Osteoblast (primary cell): ENCODE data around the gene HBS1L. TPM values are rescaled to one million over a fixed set of nuclear protein-coding genes. Genes with fewer than 3 reads are reported as not detected.

Experiments used
- DNase-seq: peaks from one replicate; pipeline ENCODE4 v3.0.0; 2011; ENCODE audit warnings: low spot score, mixed read lengths; ENCODE audit not compliant: insufficient read length; ENCODE audit errors: missing footprints
- H2AFZ ChIP-seq: 2 replicates; pipeline ENCODE4 v1.6.0; 2011; ENCODE audit warnings: mild to moderate bottlenecking, low read length
- H3K27ac ChIP-seq: 2 replicates; pipeline ENCODE4 v1.5.1; 2011; ENCODE audit warnings: mild to moderate bottlenecking, low read depth, low read length, moderate library complexity
- H3K27me3 ChIP-seq: 2 replicates; pipeline ENCODE4 v1.6.0; 2012; ENCODE audit warnings: mild to moderate bottlenecking, control low read depth, inconsistent platforms, low read length, moderate library complexity; ENCODE audit not compliant: insufficient read depth
- H3K36me3 ChIP-seq: 2 replicates; pipeline ENCODE4 v1.5.1; 2011; ENCODE audit warnings: mild to moderate bottlenecking, low read length, control low read depth, moderate library complexity; ENCODE audit not compliant: insufficient read depth
- H3K4me1 ChIP-seq: 2 replicates; pipeline ENCODE4 v1.5.1; 2011; ENCODE audit warnings: mild to moderate bottlenecking, low read length, control low read depth, moderate library complexity; ENCODE audit not compliant: insufficient read depth
- H3K4me2 ChIP-seq: 2 replicates; pipeline ENCODE4 v1.6.0; 2011; ENCODE audit warnings: mild to moderate bottlenecking, low read length; ENCODE audit not compliant: insufficient read depth
- H3K4me3 ChIP-seq: fragments of 200-600 bp; sonication (generic); 3 replicates; pipeline ENCODE4 v1.5.1; 2012; ENCODE audit warnings: mild to moderate bottlenecking, low read length, inconsistent platforms; ENCODE audit not compliant: insufficient read depth
- H3K79me2 ChIP-seq: 2 replicates; pipeline ENCODE4 v1.6.0; 2012; ENCODE audit warnings: mild to moderate bottlenecking, low read length, control low read depth, inconsistent platforms; ENCODE audit not compliant: insufficient read depth
- H3K9me3 ChIP-seq: 2 replicates; pipeline ENCODE4 v1.5.1; 2011; ENCODE audit warnings: low read depth, low read length, control low read depth
- H4K20me1 ChIP-seq: 2 replicates; pipeline ENCODE4 v1.6.0; 2012; ENCODE audit warnings: mild to moderate bottlenecking, low read length, control low read depth; ENCODE audit not compliant: insufficient read depth
- total RNA-seq: library from RNA; depleted of rRNA; stranded (reverse); fragments of >200 nt; gene quantifications from 2 replicates; pipeline ENCODE4 v1.2.3, GENCODE V29; 2012
- TF ChIP-seq, protein P1 (sequence below): IDR thresholded peaks from 2 replicates; pipeline ENCODE4 v1.5.1; 2011; ENCODE audit warnings: mild to moderate bottlenecking, low read depth, low read length, moderate library complexity; ENCODE audit errors: extremely low read depth

HBS1L gene
- total RNA-seq, 1 donor: 94.8 TPM

GRCh38 chr6:135056632-135057031 is 2.0 kb upstream of the HBS1L start:
- DNase-seq: no peak
- Histone ChIP-seq H3K4me1 (peaks cover 16% of the 10 kb centered on the region), H3K4me3 (no peak overlapping the region), H3K27ac (no peak overlapping the region), H3K36me3 (no peaks in the 10 kb centered on the region), H2AFZ (no peak overlapping the region), H4K20me1 (peaks cover 17% of the 10 kb centered on the region), H3K79me2 (peaks cover 30% of the 10 kb centered on the region), H3K27me3 (peaks cover 10% of the 10 kb centered on the region), H3K4me2 (no peak overlapping the region), H3K9me3 (no peaks in the 10 kb centered on the region)
- TF ChIP-seq, protein P1, sequence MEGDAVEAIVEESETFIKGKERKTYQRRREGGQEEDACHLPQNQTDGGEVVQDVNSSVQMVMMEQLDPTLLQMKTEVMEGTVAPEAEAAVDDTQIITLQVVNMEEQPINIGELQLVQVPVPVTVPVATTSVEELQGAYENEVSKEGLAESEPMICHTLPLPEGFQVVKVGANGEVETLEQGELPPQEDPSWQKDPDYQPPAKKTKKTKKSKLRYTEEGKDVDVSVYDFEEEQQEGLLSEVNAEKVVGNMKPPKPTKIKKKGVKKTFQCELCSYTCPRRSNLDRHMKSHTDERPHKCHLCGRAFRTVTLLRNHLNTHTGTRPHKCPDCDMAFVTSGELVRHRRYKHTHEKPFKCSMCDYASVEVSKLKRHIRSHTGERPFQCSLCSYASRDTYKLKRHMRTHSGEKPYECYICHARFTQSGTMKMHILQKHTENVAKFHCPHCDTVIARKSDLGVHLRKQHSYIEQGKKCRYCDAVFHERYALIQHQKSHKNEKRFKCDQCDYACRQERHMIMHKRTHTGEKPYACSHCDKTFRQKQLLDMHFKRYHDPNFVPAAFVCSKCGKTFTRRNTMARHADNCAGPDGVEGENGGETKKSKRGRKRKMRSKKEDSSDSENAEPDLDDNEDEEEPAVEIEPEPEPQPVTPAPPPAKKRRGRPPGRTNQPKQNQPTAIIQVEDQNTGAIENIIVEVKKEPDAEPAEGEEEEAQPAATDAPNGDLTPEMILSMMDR: no peak

DNA sequence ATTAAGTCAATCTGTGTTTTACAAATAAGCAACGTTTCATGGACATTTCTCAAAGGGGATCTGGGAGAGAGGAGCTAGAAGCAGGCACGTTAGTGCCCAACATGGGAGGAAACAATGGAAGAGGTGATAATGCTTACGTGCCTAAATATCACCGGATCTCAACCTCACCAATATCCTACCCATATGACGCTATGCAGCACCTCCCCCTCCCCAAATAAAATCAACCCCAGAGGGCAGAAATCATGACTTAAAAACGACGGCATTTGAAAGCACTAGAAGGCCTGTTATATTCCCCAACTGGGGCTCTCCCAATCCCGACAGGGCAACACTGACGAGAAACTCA is 425 bp downstream of the HBS1L start:
- peaks cover 3% of the 10 kb centered on the region for H3K36me3 ChIP-seq
- H3K27ac ChIP-seq: peak overlapping the region; percentile 96
- peak overlapping the region; percentile 100 for H2AFZ ChIP-seq
- peak overlapping the region; percentile 98 for H3K4me3 ChIP-seq
- TF ChIP-seq, protein P1: no peak
- peaks cover 48% of the 10 kb centered on the region for H3K79me2 ChIP-seq
- H3K4me2 ChIP-seq: peak overlapping the region; percentile 95
- no peak for DNase-seq
- no peaks in the 10 kb centered on the region for H3K27me3 ChIP-seq
- H3K4me1 ChIP-seq: peaks cover 16% of the 10 kb centered on the region
- H3K9me3 ChIP-seq: no peaks in the 10 kb centered on the region
- H4K20me1 ChIP-seq: peaks cover 20% of the 10 kb centered on the region

DNA sequence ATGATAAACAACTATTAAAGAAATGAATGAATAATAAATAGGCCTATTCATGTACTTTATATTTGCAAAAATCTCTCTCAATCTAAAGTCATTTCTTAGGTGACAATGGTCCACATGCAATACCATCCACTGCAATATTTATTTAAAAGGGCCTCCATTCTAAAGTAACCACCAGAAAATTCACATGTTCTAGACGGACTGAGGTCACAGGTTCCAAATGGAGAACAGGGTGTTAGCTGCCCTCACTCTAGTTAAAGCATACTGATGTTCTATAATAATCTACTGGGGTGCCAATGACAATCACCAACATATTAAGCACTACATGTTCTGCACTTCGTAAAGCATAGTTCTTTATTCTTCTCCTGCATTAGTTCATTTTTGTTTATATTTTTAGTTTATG is 1.2 kb downstream of the HBS1L start:
- Histone ChIP-seq H3K9me3 (no peaks in the 10 kb centered on the region), H3K4me1 (peaks cover 16% of the 10 kb centered on the region), H3K27me3 (no peaks in the 10 kb centered on the region), H3K27ac (peak overlapping the region; percentile 96), H3K4me2 (peak overlapping the region; percentile 95), H3K36me3 (peaks cover 6% of the 10 kb centered on the region), H4K20me1 (peaks cover 20% of the 10 kb centered on the region), H3K4me3 (peak overlapping the region; percentile 98), H2AFZ (no peak overlapping the region), H3K79me2 (peaks cover 56% of the 10 kb centered on the region)
- DNase-seq: no peak
- TF ChIP-seq, protein P1: no peak

- Histone ChIP-seq H3K79me2 (peaks cover 61% of the 10 kb centered on the region), H3K4me3 (no peak overlapping the region), H3K4me1 (peaks cover 16% of the 10 kb centered on the region), H3K9me3 (no peaks in the 10 kb centered on the region), H3K36me3 (peaks cover 10% of the 10 kb centered on the region), H3K27me3 (no peaks in the 10 kb centered on the region), H3K4me2 (peak overlapping the region; percentile 95), H4K20me1 (peaks cover 22% of the 10 kb centered on the region), H2AFZ (no peak overlapping the region), H3K27ac (no peak overlapping the region)
- no peak for DNase-seq
- TF ChIP-seq, protein P1: no peak
These were observed 1.7 kb downstream of the HBS1L start for GRCh38 chr6:135052939-135053338.
